HG03432 (cell line): ENCODE results near the gene P2RY2.
"Not testable (repeated sequence)": the region's sequence is repeated elsewhere in the genome, so short reads cannot be mapped to it uniquely, and the experiment has no call there.

Source experiments
- ATAC-seq: cut with Tn5 transposase; IDR thresholded peaks from one replicate; pipeline ENCODE4 v1.9.1; 2021; ENCODE audit warnings: mild to moderate bottlenecking, moderate library complexity; ENCODE audit not compliant: unreplicated experiment

Gene P2RY2

DNA sequence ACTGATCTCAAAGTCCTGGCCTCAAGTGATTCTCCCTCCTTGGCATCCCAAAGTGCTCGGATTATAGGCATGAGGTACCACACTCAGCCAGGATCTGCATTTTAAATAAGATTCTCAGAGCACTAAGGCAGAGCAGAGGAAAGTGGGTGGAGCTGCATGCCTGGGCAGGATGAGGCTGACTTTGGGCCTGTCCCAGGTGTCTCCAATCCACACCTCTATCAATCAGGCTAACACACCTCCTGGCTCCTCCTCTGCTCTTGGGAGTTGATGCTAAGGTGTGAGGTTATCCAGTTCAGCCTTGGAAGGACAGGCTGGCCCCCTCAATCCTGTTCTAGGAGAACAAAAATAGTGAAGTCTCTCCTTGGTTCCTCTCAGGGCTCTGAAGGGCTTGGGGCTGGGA lies 30.2 kb upstream of the P2RY2 start:
- ATAC-seq = no peak

DNA sequence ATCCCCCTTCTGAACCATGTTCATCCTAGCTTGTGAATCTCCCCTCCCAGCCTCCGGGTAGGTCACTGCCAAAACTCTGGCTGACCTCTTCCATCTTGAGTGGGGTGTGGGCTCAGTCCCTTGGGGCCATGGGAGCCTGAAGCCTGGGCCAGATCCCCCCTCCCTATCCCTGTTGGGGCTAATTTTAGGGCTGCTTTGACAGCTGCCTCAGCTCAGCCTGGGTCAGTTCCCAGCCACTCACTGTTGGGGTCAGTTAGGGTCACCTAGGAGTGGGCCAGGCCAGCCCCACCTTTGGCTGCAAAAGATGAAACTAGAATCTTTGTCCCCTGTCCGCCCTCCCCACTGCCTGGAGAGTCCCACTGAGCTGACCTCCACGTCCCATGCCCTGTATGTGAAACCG lies 29.8 kb upstream of the P2RY2 start:
- no peak for ATAC-seq

DNA sequence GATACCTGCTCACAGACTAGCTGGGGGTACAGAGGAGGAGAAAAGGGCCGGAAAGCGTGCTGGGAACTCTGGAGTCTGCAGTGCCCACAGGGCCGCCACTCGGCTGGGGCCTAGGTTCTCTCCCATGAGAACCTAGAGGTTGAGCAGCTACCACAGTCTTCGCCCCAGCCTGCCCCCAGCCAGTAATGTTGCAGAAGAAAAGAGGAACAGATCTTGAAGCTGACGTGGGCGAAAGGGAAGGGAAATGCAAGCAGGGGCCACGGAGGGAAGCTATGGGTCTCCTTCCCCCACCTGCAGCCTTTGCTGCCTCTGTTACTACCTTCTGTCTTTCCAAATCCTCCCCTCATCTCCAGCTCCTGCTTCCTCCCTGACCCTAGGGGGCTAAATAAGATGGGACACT lies 28.8 kb upstream of the P2RY2 start:
- ATAC-seq = no peak

DNA sequence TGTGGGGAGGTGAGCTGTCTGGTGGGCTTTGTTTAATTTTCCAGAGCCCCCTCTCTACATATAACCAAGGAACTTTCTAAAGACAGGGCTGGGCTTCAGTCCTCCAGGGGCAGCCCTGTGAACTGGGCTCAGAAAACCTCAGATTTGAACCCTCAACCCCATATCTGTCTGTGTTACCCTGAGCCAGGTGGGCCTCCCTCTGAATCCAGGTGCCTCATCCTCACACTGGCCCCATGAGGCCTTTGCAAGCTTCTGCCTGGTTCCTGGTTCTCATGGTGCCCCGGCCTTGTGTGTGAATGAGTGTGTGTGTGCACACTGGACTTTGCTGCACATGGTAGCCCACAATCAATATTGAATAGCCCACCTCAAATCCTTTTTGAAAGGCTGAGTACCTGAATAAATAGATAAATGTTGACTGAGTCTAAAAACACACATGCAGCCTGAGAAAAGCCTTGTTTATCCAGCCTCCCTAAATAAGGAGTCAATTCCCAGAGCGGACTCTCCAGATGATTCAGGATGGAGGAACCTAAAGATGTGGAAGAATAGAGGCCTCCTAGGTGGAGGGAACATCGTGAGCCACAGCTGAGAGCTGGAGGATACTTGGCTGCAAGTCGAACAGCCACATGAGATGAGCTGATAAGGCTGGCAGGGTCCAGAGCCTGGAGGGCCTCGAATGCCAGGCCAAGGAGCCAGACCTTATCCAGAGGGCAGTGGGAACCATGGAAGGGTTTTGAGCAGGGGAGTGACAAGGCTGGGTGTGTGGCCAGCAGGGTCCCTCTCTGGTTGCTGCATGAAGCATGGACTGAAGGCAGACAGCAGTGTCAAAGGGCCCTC lies 28.1 kb upstream of the P2RY2 start:
- no peak for ATAC-seq

DNA sequence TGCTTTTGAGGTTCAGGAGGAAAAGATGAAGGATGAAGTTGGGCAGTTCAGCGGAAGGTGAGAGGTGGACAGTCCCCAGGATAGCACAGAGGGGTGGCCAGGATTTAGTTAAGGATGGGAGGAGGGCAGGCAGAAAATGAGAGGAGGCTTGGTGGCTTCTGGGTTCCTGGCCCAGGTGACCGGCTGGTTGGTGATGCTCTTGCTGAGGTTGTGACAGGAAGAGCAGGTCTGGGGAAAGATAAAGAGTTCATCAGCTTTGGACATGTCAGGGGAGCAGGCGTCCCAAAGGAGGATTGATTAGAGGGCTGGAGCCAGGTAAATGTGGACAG lies 27.6 kb upstream of the P2RY2 start:
- no peak for ATAC-seq

DNA sequence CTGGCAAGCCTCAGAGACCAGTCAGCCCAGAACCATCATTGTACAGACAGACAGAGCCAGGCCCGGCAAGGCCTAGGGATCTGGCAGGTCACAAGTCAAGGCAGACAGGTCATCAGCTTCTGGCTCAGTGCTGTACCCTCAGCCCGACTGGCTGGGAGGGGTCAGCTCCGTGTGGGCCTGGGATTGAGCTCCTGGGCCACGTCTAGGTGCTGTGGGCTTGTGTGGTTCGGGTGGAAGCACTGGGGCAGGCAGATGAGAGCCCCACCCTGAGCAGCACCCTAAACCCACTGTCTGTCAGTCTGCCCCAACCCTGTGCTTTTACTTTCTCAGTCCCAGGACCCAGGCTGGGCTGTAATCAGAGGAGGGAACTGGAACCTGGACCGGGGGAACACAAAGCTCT lies 26.9 kb upstream of the P2RY2 start:
- ATAC-seq = no peak

DNA sequence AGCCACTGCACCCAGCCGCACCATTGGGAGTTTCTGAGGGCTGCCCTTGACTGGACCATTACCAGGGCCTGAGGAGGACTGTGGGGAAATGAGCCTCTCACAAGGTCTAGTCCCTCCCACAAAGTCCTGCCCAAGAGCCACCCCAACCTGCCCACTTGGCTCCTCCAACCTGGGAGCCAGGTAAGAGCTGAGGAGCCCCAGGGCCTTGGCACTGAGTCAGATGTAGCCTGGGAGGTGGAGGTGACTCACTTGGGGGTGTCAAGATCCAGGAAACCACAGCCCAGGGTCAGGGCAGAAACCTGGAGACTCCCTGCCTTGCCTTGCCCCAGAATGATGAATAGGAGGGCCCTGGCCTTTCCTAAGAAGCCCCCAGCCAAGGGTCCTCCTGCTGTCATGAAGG lies 25.8 kb upstream of the P2RY2 start:
- no peak for ATAC-seq

DNA sequence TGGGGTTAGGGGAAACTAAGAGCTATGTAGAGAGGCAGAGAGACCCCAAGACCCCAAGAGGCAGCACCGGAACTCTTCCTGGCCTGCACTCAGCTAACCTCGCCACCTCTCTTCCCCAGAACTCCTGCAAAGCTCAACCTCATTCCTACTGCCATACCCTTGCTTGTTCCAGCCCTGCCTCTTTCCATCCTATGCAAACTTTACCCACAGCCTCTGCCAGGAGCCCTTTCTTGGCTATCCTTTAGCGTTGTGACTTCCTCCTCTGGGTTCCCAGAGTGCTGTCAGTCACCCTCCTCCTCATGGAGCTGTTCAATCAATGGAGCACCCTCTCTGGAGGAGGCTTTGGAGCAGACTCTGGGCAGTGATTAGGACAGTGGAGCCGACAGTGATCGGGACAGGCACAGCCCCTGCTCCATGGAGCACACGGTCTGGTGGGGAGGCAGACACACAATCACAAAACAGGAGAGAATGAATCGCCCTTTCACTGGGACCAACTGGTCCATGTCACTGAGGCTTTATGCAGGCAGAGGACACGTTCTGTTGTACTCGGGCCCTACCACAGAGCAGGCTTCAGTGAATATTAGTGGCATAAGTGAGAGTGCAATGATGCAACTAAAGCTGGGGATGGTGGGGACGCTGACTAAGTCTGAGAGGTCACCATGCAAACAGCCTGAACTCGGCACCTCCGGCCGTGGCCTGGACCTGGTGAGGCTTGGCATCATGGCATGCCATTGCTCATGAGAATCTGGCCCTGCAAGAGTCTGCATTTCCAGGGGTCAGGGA lies 24.6 kb upstream of the P2RY2 start:
- ATAC-seq = peak; percentile 64

DNA sequence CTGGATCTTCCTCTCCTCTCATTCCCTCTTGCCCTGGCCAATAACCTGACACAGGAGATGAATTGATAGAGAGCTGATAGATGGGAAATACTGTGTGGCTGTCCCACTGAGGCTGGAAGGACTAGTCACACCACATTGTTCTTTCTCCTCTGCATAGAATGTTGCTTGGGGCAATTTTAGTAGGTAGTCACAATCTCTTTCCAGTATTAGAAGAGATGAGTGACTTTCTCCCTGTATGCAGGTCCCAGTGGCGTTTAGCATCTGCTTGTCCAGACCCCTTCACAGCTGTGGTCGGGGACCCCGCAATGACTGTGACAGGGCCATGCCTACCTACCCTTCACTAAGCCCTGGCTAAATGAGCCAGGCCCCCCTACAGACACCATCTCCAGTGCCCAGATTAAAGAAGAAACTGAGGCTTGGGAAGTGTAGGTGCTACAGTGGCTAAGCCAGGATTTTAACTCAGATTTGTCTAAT lies 24.0 kb upstream of the P2RY2 start:
- ATAC-seq = no peak

DNA sequence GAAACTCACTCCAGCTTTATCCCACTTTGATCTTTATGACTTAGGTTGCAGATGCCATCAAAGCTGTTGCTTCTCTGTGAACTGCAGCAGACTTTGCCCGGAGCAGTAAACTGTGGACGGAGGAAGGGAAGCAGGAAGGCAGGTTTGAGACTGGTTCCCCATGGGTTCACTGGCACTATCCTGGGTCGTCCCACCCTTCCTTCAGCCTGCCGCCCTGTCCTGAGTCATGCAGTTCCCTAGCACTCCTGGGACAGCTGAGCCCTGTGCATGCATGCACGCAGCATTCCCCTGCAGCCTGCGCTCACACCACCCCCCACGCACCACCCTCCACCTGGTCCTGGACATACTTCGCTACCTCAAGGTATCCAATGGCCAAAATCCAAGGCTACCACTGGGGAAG lies 23.5 kb upstream of the P2RY2 start:
- no peak for ATAC-seq

DNA sequence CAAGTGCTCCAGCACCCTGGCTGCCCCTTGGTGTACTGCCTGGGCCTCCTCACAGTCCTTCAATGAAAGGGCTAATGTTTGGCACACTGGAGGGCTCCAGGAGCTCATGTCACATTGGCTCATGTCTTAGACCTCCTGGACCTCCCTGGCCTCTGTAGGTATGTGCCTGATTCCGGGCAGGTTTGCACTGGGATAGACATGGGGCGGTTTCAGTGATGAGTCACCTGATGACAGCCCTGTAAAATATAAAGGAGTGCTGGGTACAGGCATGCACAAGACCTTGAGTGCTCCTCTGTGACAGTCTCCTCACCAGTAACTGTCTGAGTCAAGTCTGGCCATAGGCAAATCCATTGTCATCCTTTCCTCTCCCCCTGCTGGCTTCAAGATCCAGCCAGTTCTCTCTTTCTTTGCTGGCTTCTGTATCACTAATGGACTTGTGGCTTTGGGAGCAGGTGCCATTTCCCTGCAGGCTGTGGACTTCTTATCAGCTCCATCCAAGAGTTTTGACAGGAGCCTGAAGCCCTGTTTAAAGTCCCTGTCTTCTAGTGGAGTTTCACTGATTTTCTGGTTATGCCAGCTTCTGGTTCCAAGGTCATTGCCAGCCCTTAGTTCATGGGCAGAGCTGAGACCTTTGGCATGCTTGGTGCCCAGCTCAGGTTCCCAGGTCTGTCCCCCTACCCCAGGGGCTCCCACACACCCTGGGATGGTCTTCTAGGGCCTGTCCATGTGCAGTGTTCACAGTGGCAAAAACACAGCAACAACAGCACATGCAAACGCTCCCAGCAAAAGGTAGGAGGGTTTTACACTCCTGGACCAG lies 22.7 kb upstream of the P2RY2 start:
- no peak for ATAC-seq

DNA sequence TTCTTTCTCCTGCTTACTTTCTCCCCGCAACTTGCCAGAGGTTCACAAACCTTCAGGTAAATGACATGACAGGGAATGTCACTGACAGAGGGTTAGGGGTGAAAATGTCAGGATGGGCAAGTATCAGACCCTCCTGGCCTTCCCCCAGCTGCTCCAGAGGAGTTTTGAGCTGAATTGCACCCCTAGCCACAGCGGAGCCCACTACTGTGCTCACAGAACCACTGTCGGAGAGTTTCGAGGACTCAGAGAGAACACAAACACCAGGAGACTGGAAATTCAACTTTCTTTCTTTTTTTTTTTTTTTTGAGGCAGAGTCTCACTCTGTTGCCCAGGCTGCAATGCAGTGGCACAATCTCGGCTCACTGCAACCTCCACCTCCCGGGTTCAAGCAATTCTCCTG lies 21.5 kb upstream of the P2RY2 start:
- ATAC-seq = no peak

DNA sequence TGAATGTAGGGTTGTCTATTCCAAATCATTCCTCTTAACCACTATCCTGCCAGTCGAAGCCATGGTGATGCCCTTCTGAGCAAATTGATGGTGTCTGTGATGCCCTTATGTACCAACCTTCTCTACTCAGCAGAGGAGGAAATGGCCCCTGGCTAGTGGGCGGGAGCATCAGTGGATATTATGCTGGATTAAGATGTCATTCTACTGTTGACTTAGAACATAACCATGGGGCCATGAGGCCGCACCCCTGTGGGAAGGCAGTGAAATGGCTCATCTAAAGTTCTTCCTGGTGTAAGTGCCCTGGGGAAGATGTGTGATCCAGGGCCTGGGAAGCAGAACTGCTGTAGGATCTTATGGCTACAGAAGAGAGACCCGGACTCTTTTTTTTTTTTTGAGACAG lies 20.7 kb upstream of the P2RY2 start:
- ATAC-seq = no peak

DNA sequence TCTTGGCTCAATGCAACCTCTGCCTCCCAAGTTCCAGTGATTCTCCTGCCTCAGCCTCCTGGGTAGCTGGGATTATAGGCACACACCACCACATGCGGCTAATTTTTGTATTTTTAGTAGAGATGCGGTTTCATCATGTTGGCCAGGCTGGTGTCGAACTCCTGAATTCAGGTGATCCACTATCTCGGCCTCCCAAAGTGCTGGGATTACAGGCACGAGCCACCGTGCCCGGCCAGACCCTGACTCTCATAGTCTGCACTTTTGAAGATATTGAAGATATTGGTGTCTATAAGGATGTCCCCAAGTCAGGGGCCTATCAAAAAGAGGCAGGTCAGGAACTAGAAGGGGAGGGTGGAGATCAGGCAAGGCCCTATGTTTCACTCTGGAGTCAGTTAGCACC lies 20.3 kb upstream of the P2RY2 start:
- not testable (repeated sequence) for ATAC-seq

DNA sequence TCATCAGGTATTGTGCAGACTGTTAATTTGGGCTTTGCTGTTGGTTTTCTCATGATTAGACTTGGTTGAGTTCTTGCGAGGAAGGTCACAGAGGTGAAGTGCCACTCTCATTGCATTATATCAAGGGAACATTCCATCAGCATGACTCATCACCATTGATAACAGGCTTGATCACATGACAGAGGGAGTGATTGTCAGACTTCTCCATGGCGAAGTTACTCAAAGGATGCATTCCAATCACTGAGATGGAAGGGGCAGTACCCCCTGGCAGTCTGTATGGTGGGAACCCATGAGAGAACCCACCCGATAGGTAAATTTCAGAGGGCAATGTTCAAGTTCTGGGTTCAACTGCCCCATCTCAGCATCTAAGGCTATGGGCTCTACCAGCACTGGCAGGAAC lies 19.4 kb upstream of the P2RY2 start:
- ATAC-seq = no peak

DNA sequence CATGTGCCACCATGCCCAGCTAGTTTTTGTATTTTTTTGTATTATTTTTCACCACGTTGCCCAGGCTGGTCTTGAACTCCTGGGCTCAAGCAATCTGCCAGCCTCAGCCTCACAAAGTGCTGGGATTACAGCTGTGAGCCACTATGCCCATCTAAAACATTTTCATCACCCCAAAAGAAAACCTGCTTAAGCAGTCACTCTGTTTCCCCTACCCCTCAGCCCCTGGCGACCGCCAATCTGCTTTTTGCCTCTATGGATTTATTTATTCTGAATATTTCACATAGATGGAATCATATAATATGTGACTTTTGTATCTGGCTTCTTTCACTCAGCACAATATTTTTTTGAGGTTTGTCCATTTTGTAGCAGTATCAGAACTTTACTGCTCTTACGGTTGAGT lies 18.6 kb upstream of the P2RY2 start:
- ATAC-seq = no peak

DNA sequence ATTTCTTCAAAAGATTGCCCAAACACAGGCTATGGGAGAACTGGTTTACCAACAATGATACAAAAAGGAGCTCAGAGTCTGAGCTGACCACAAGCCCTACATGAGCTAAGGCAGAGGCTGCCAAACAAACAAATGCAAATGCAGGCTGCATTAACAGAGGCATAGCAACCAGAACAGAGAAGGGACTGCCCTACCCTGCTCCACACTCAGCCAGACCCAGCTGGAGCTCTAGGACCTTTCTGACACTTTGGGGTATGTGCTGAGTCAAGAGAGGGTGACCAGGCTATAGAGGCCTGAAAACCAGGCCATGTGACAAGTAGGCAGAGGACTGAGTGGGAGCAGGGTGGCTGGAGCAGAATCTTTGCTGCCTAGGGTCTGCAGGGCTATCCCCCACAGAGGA lies 17.8 kb upstream of the P2RY2 start:
- ATAC-seq = no peak

DNA sequence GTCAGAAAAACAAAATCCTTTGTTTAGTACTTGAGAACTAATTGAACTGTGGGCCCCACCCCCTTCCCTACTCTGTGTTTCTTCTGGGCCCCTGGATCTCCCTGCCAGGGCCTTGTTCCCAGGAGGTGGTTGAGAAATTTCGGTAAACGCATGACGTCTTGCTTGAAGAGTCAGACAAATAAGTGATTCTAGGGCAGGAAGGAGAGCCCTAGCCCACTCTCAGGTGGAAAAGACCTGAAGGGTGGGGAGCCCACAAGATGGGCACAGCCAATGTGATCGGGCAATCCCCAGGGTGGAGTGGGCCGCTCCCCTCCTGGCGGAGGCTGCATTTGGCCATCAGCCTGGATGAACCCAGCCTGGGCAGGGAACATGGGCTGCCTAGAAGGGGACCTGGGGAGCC lies 16.8 kb upstream of the P2RY2 start:
- no peak for ATAC-seq

DNA sequence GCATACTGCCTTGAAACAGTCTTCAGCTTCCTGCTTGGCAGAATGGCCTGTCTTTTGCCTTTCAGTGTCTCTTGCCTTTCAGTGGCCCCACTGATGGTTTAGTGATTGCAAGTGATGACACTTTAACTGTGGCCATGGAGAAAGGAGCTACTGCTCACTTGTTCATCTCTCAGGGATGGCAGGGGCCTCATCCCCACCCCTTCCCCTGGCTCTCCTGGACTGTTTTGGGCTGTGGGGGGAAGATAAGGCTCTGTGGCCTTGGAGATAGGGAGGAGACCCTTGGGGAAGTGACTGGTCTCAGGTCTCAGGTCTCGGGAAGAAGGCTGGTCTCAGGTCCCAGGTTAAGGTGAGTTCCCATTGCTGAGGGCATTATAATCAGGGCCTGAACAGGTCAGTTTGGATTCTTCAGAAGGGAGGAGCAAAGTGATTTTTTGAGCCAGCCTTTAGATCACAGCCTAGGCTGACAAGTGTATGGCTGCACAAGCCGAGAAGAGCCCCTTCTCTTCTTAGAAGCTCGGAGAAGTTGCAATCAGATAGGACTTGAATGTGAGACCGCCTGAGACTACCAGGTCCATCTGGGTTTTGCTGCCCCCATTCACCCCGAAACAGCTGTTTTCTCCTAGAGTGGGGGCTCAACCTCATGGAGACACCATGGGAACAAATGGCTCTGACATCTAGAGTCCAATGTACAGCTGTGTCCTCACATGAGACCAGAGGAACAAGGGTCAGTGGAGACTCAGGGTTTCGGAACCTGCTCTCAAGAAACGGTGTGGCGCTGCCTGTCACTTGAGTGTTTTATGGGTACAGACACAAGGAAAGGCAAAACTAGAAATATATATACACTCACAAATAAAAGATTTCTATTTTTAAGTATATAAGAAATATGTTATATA lies 15.9 kb upstream of the P2RY2 start:
- no peak for ATAC-seq

DNA sequence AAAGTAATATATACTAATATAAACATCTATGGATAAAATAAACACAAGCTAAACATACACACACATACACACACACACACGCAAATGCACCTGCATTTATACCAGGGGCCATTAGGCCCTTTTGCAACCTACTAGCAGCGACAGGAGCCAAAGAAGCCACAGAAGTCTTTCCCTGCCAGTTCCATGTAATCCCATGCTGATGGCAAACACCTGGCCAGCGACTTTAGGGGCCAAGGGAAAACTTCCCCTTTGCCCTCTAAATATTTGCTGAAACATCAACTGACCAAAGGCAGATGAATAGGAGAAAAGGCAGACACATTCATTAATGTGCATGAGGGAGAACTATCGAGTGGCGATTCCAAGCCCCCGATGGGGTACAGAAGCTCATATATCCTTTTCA lies 14.8 kb upstream of the P2RY2 start:
- ATAC-seq = no peak

DNA sequence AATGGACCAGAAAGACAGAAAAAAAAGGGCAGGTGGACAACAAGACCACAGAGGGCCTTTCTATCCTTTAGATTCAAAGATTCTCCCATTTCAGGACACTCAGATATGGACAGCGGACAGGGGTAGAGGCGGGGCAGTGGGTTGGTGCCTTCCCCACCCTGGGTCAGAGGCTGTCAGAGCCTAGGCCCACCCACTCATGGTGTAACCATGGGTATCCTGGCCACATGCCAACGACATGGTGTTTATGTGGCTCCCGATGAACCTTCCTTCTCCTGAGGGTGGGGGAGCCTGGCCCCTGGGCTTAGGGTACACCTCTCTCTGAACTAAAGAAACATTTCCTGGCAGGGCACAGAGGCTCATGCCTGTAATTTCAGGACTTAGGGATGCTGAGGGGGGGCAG lies 14.3 kb upstream of the P2RY2 start:
- no peak for ATAC-seq
